Neural cell (in vitro differentiated cells): Measurements from ENCODE around the gene PTRH1.

Experiments
- EP300 ChIP-seq: fragments of 450-650 bp; conservative IDR thresholded peaks from 2 replicates; pipeline ENCODE4 v1.6.1; 2014; ENCODE audit warnings: antibody characterized with exemption, mild to moderate bottlenecking, moderate library complexity; ENCODE audit not compliant: poor library complexity, severe bottlenecking
- EZH2 ChIP-seq: fragments of 200-600, 300-800 bp; shearing (Covaris generic), sonication (generic); IDR thresholded peaks from 2 replicates; pipeline ENCODE4 v1.6.1; 2014; ENCODE audit warnings: antibody characterized with exemption, low read length, borderline replicate concordance, mild to moderate bottlenecking; ENCODE audit not compliant: insufficient read depth, poor library complexity, severe bottlenecking
- MXI1 ChIP-seq: fragments of 450-650 bp; conservative IDR thresholded peaks from 2 replicates; pipeline ENCODE4 v1.6.1; 2014; ENCODE audit warnings: antibody characterized with exemption, mild to moderate bottlenecking; ENCODE audit not compliant: poor library complexity, severe bottlenecking
- POLR2AphosphoS5 ChIP-seq: IDR thresholded peaks from 2 replicates; pipeline ENCODE4 v1.6.1; 2012
- RAD21 ChIP-seq: fragments of 450-650 bp; conservative IDR thresholded peaks from 2 replicates; pipeline ENCODE4 v1.6.1; 2014; ENCODE audit warnings: antibody characterized with exemption, mild to moderate bottlenecking, moderate library complexity
- REST ChIP-seq: IDR thresholded peaks from 2 replicates; pipeline ENCODE4 v1.6.1; 2012; ENCODE audit warnings: borderline replicate concordance
- SMC3 ChIP-seq: fragments of 450-650 bp; conservative IDR thresholded peaks from 2 replicates; pipeline ENCODE4 v1.6.1; 2014; ENCODE audit warnings: antibody characterized with exemption, mild to moderate bottlenecking, moderate library complexity; ENCODE audit not compliant: poor library complexity
- TAF1 ChIP-seq: IDR thresholded peaks from 2 replicates; pipeline ENCODE4 v1.6.1; 2012; ENCODE audit warnings: low read depth
- TF ChIP-seq, protein P1 (sequence below): fragments of 450-650 bp; IDR thresholded peaks from 2 replicates; pipeline ENCODE4 v1.5.1; 2014; ENCODE audit warnings: antibody characterized with exemption, mild to moderate bottlenecking, moderate library complexity; ENCODE audit not compliant: poor library complexity, severe bottlenecking

- TF ChIP-seq POLR2AphosphoS5 (no peak), EP300 (no peak), RAD21 (no peak), REST (no peak), MXI1 (no peak), EZH2 (no peak), TAF1 (no peak), SMC3 (no peak)
- TF ChIP-seq, protein P1, sequence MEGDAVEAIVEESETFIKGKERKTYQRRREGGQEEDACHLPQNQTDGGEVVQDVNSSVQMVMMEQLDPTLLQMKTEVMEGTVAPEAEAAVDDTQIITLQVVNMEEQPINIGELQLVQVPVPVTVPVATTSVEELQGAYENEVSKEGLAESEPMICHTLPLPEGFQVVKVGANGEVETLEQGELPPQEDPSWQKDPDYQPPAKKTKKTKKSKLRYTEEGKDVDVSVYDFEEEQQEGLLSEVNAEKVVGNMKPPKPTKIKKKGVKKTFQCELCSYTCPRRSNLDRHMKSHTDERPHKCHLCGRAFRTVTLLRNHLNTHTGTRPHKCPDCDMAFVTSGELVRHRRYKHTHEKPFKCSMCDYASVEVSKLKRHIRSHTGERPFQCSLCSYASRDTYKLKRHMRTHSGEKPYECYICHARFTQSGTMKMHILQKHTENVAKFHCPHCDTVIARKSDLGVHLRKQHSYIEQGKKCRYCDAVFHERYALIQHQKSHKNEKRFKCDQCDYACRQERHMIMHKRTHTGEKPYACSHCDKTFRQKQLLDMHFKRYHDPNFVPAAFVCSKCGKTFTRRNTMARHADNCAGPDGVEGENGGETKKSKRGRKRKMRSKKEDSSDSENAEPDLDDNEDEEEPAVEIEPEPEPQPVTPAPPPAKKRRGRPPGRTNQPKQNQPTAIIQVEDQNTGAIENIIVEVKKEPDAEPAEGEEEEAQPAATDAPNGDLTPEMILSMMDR: no peak
These were observed 24.3 kb upstream of the PTRH1 start for GRCh38 chr9:127739614-127740330.
